Left ventricle myocardium superior (tissue), 1 donor: ENCODE measurements around the gene PARD6B. TPM values are rescaled to one million over a fixed set of nuclear protein-coding genes. Genes with fewer than 3 reads are reported as not detected.
A peak's percentile ranks its signal among the peaks of the same experiment; 100 is the strongest.

Source experiments
- ATAC-seq: fragments of 200-7000 bp; cut with Tn5 transposase; one replicate; pipeline ENCODE4 v1.9.1; 2020; ENCODE audit warnings: mild to moderate bottlenecking, moderate library complexity
- DNase-seq: peaks from one replicate; pipeline ENCODE4 v3.0.0-alpha.2; 2020
- intact Hi-C: fragments of 100-400 bp; cut with micrococcal nuclease; formaldehyde crosslinking; loops from one replicate; pipeline ENCODE4 v1.11.0; 2022
- total RNA-seq: library from RNA; stranded (reverse); fragmentation: NEBNext Ultra II Directional; extraction: Animal tissue kit (Norgen Biotek cat#: 25700); gene quantifications from one replicate; pipeline ENCODE4 v1.2.1, GENCODE V29; 2021
- donor health status: DM: no; HTN: yes; CAD: no; lungs with severe emphysema.

Gene PARD6B
- total RNA-seq, 1 donor from 2014 or later, result 7.1 TPM

- no peak for DNase-seq
- intact Hi-C loops, result no loop called here
- no peak for ATAC-seq
Observed at GRCh38 chr20:50720582-50720981, 10.8 kb upstream of the PARD6B start.

GRCh38 chr20:50721881-50722281 is 9.5 kb upstream of the PARD6B start:
- ATAC-seq (peak; percentile 90), DNase-seq (peak; percentile 74)
- intact Hi-C loops, result no loop called here

DNA sequence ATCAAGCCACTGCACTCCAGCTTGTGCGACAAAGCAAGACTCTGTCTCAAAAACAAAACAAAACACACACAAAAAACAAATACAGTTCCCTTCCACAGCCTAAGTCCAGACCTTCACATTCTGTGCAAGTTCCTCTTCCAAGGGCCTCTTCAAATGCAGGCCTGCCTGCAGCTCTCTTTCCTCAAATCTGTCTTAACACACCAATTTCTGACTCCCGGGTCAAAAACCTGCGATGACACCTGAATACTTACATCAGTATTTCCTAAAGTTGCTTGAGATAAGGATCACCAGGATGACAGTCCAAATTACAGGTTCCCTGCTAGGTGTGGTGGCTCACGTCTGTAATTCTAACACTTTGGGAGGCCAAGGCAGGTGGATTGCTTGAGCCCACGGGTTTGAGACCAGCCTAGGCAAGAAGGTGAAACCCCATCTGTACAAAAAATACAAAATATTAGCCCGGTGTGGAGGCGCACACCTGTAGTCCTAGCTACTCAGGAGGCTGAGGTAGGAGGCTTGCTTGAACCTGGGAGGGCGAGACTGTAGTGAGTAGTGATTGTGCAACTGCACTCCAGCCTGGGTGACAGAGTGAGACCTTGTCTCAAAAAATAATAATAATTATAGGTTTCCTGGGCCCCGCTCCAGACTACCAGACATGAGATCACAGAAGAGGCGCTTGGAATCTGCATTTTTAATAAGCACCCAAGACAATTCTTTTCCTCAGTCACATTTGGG is 8.8 kb upstream of the PARD6B start:
- DNase-seq, result no peak
- intact Hi-C loops, result no loop called here
- ATAC-seq, result no peak

- DNase-seq (no peak), ATAC-seq (no peak)
- intact Hi-C loops, result no loop called here
Observed at GRCh38 chr20:50723672-50724071, 7.7 kb upstream of the PARD6B start.

DNA sequence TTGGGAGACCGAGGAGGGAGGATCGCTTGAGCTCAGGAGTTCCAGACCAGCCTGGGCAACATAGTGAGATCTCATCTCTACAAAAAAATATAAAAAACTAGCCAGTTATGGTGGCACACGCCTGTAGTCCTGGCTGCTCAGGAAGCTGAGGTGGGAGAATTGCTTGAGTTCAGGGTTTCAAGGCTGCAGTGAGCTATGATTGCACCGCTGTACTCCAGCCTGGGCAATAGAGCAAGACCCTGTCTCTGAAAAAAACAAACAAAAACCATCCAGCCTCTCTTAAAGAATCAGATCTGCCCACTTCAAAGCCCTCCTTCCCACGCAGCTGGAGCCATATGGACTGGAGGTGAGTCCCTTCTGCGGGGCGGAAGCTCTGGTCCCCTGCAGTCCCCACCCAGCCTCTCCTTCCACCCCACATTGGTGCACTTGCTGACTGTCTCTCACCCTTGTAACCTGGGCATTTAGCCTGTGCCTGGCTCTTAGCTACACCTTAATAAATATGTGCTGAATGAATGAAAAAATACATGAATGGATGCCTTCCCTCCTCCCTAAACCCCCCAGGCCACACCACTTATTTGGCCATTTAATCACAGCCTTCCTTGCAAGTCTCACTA is 7.2 kb upstream of the PARD6B start:
- ATAC-seq, result no peak
- intact Hi-C loops, result no loop called here
- DNase-seq, result no peak

GRCh38 chr20:50724851-50725723 is 6.3 kb upstream of the PARD6B start:
- intact Hi-C loops, result no loop called here
- ATAC-seq (peak; percentile 81), DNase-seq (peak; percentile 73)

DNA sequence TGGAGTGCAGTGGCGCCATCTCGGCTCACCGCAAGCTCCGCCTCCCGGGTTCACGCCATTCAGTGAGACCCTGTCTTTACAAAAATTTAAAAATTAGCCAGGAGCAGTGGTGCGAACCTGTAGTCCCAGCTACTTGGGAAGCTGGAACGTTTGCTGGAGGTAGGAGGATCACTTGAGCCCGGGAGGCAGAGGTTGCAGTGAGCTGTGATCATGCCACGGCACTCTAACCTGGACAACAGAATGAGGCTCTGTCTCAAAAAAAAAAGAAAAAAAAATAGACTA is 5.7 kb upstream of the PARD6B start:
- intact Hi-C loops, result no loop called here
- DNase-seq (no peak), ATAC-seq (no peak)

GRCh38 chr20:50726955-50727791 is 4.2 kb upstream of the PARD6B start:
- intact Hi-C loops, result no loop called here
- ATAC-seq (no peak), DNase-seq (no peak)

GRCh38 chr20:50727792-50728485 is 3.4 kb upstream of the PARD6B start:
- intact Hi-C loops, result no loop called here
- no peak for ATAC-seq
- no peak for DNase-seq

DNA sequence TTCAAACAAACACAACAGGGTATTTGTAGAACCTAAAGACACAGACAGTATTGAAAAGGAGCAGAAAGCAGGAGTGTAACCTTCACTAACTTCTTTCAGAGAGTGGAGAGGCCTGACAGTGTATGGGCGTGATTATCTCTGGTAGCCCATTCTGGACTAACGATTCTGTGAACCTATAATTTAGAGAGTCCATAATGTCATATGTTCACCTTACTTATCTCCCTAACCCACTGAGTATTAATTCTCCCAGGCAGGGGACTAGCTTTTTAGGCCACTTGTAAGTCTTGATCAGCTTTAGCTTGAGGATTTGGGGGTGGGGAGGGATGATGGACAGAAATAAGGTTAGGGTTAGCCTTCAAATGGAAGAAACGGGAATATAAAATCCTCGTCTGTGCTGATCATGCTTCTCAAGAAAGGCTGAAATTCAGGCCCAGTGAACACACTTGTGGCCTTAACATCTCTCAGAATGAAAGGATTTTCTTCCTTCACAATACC is 2.8 kb upstream of the PARD6B start:
- intact Hi-C loops, result no loop called here
- ATAC-seq (no peak), DNase-seq (no peak)

DNA sequence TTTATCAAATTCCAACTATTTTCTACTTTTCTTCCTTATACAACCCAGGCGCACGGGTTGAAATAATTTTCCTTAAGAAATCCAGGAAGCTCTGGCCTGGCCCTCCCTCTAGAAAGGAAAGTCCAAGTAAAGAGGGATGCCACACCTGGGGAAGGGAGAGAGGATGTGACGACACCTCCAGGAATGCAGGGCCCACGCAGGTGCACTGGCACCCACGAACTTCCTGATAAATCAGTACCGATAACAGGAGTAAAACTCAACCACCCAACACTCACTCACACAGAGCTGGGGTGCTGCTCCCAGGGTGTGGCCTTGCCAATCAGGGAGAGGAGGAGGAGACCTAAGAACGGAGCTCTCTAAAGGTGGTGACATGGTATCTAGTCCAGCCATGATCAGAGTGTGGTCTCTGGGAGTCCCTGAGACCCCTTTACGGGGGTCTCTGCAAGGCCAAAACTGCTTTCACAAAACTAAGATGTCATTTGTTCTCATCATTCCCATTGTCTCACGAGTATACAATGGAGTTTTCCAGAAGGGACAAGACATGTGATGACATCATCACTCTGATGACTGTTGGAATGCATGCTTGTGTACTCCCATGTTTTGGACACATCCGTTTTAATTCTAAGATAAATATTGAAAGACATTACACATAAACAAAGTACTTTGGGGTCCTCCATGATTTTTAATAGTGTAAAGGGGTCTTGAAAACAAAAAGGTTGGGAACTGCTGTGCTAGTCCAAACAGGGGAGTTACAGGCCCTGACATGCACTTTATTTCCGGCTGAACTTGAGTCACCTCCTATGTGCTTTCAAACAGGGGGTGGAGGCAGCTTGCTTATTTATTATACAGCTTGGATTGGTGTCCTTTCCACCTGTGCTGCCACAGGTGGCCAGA is 2.2 kb upstream of the PARD6B start:
- intact Hi-C loops, result no loop called here
- DNase-seq, result no peak
- no peak for ATAC-seq

- ATAC-seq (peak; percentile 2), DNase-seq (no peak)
- intact Hi-C loops, result no loop called here
Observed at GRCh38 chr20:50729901-50730764, 1.2 kb upstream of the PARD6B start.

DNA sequence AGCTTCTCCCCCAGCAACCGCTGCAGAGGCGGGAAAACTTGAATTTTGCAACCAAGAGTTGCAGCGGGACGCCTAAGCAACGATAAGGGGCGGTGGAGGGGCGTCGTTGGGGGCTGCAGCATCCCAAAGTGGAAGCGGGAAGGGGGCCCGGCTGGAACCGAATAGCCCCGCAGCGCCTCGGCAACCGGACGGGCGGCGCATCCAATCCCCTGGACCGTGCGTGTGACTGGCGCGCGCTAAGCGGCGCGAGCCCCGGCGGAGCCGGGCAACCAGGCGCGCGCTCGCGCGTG is 670 bp upstream of the PARD6B start:
- intact Hi-C loops, result no loop called here
- ATAC-seq (no peak), DNase-seq (no peak)

DNA sequence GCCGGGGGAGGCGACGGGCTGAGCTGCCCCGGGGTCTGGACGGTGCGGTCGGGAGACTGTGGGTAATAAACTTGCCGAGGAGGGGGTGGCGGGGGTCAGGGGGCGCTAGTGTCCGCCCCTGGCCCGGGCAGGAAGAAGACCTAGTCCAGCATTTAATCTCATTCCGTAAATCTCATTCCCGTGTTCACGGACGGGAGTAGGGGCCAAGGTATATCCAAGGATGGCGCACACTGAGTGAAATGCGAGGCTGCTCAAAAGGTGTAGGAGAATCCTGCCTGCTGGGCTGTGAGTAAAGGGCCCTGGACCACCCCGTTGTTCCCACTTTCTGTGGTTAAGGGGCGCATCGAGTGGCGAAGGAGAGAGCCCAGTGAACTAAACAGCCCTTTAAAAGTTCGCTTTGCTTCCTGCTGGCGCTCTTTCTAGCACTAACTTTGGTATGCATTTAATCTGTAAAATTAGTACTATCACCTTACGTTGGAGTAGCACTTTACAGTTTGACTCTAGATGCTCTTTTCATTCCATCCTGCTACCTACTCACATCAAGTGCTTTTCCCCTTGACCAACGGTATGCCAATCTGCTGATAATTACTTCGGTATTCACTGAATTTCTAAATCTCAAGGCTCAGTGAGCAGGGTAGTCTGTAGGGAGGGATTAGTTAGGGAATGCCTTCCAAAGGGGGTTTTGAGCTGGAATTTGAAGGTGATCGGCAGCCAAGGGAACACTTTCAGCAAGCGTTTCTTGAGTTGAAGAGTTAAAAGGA is 730 bp downstream of the PARD6B start:
- intact Hi-C loops, result no loop called here
- ATAC-seq (no peak), DNase-seq (no peak)

DNA sequence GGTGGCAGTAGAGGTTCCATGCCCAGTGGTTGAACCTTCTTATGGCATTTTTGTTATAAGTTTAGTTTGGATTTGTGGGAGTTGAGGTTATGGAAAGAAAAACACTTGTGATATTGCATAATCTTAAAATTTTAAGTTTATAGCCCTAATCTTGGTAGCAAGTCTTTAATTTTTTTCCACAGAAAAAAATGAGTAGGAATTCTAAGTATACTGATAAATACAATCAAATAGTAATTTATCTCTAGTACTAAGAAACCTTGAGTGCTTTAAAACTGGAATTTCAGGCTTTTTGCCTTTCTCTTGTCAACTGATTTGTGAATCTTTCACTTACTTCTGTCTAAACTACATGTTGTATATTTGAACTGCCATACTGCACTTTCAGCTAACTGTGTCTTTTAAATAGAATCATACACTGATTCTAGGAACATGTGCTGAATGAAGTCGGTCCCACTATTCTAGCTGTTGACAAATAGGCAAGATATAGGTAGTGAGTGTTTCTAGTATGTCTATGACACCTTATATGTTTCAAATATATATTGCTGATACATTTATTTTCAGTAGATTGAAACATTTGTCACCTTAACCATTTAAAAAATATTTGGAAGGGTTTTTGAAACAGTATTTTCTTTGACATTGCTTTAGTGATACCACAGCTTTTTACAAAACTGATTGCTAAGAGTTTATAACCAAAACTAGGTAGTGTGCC is 2.4 kb downstream of the PARD6B start:
- ATAC-seq (no peak), DNase-seq (no peak)
- intact Hi-C loops, result no loop called here
